ENCODE measurements around the gene NCEH1.

NCEH1 gene

GRCh38 chr3:172648747-172649146 is 62.1 kb downstream of the NCEH1 start:
- TF ChIP-seq CTCF (IDR thresholded peaks at IDR 0.05; ENCODE audit: control insufficient read depth, insufficient read depth, low read depth, low read length, missing control alignments) = no peak
- no peak overlapping the region for H3K4me3 ChIP-seq (ENCODE audit: control insufficient read depth, low read depth, low read length)
- no peak for DNase-seq (ENCODE audit: low read depth)

- DNase-seq (ENCODE audit: low read depth) = no peak
- no peak for TF ChIP-seq CTCF (IDR thresholded peaks at IDR 0.05; ENCODE audit: control insufficient read depth, insufficient read depth, low read depth, low read length, missing control alignments)
- H3K4me3 ChIP-seq (ENCODE audit: control insufficient read depth, low read depth, low read length) = no peak overlapping the region
These were observed 63.0 kb downstream of the NCEH1 start for GRCh38 chr3:172647823-172648222.

- no peak overlapping the region for H3K4me3 ChIP-seq (ENCODE audit: control insufficient read depth, low read depth, low read length)
- TF ChIP-seq CTCF (IDR thresholded peaks at IDR 0.05; ENCODE audit: control insufficient read depth, insufficient read depth, low read depth, low read length, missing control alignments) = no peak
- DNase-seq (ENCODE audit: low read depth) = no peak
These were observed 63.8 kb downstream of the NCEH1 start for GRCh38 chr3:172647080-172647479.

- no peak for DNase-seq (ENCODE audit: low read depth)
- no peak for TF ChIP-seq CTCF (IDR thresholded peaks at IDR 0.05; ENCODE audit: control insufficient read depth, insufficient read depth, low read depth, low read length, missing control alignments)
- H3K4me3 ChIP-seq (ENCODE audit: control insufficient read depth, low read depth, low read length) = no peak overlapping the region
These were observed 64.3 kb downstream of the NCEH1 start for GRCh38 chr3:172646439-172647015.

- DNase-seq (ENCODE audit: low read depth) = no peak
- no peak for TF ChIP-seq CTCF (IDR thresholded peaks at IDR 0.05; ENCODE audit: control insufficient read depth, insufficient read depth, low read depth, low read length, missing control alignments)
- H3K4me3 ChIP-seq (ENCODE audit: control insufficient read depth, low read depth, low read length) = no peak overlapping the region
These were observed 66.6 kb downstream of the NCEH1 start for GRCh38 chr3:172644258-172644657.

- no peak for TF ChIP-seq CTCF (IDR thresholded peaks at IDR 0.05; ENCODE audit: control insufficient read depth, insufficient read depth, low read depth, low read length, missing control alignments)
- DNase-seq (ENCODE audit: low read depth) = no peak
- H3K4me3 ChIP-seq (ENCODE audit: control insufficient read depth, low read depth, low read length) = no peak overlapping the region
These were observed 67.2 kb downstream of the NCEH1 start for GRCh38 chr3:172643506-172644179.
